ENCODE data around the gene BCL11B.
A peak's percentile ranks its signal among the peaks of the same experiment; 100 is the strongest.

BCL11B gene

DNA sequence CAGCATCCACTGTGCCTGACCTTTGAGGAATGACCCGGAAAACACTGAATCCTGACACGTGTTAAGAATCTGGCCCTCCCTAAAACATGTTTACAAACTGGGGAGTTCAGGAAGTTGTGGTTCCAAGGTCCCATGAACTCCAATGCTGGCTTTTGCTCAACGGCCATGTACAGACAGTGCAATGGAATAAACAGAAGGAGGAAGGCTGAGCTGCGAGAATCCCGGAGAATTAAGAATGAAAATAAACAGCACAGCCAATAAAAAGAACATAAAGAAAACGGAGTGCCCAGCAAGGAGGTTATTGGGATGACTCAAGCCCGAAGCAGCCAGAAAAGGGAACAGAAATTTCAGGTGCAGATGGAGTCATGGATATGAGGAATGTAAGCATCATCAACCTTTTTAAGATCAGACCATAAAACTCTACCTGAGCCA, 32.3 kb downstream of the BCL11B start:
- no peak for TF ChIP-seq SUZ12 (IDR thresholded peaks at IDR 0.05)
- TF ChIP-seq, protein P1, sequence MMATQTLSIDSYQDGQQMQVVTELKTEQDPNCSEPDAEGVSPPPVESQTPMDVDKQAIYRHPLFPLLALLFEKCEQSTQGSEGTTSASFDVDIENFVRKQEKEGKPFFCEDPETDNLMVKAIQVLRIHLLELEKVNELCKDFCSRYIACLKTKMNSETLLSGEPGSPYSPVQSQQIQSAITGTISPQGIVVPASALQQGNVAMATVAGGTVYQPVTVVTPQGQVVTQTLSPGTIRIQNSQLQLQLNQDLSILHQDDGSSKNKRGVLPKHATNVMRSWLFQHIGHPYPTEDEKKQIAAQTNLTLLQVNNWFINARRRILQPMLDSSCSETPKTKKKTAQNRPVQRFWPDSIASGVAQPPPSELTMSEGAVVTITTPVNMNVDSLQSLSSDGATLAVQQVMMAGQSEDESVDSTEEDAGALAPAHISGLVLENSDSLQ (IDR thresholded peaks at IDR 0.05) = no peak
- POLR2A ChIA-PET = interaction anchor here (0.9 to 1.3 kb wide), 2 partner anchors 26 to 117 kb away, joined by 3 read pairs; no protein-coding TSS in a partner anchor
- DNase-seq (ENCODE audit: extremely low spot score) = no peak
- CTCF ChIA-PET = interaction anchor here (0.9 kb wide), 1 partner anchor 15 kb away, joined by 3 read pairs; no protein-coding TSS in a partner anchor

DNA sequence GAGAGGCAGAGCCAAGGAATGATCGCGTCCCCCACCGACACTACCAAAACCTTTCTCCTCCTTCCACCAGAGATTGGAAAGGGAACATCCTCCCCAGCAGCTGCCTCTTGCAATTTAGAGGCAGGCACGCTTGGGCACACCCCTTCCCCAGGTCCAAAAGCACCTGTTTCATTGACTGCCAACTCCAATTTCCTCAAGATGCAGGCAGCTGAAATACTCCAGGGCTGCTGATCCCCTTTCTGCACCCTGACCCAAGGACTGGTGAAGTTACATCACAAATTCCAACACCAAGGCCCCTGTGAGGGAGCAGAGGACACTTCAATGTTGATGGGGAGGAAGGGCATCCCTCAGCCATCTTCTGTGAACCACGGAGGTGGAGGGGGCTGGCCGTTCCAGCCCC, 33.8 kb downstream of the BCL11B start:
- ChIA-PET CTCF (no interaction called here), POLR2A (no interaction called here)
- no peak for DNase-seq (ENCODE audit: extremely low spot score)
- TF ChIP-seq HDGF (IDR thresholded peaks at IDR 0.05; ENCODE audit: borderline replicate concordance) (no peak), ARNT (IDR thresholded peaks at IDR 0.05) (no peak), NFRKB (IDR thresholded peaks at IDR 0.05) (no peak), L3MBTL2 (conservative IDR thresholded peaks at IDR 0.05) (no peak), ZNF384 (IDR thresholded peaks at IDR 0.05) (no peak)

DNA sequence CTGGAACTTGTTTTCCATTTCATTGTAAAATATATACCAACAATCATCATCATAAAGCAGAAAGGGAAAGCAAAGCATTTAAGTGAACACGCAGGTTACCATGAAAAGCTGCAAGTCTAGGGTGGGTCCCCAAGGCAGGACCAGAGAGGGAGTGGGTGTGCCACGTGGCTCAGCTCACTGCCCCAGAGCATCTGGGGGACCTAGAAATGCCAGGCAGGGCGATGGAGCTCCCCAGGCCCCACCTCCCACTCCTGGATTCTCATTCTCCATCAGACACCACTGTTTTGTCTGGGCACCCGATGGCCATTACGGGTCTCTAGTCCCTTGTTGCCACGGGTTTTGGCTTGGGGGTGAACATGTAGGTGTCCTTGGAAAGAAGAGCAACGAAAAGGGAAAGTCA, 34.7 kb downstream of the BCL11B start:
- ChIA-PET CTCF (no interaction called here), POLR2A (no interaction called here)
- no peak for DNase-seq (ENCODE audit: extremely low spot score)
- TF ChIP-seq BHLHE40 (IDR thresholded peaks at IDR 0.05; ENCODE audit: borderline replicate concordance) = no peak
- no peak for TF ChIP-seq ZNF384 (IDR thresholded peaks at IDR 0.05)
- TF ChIP-seq FOXK2 (IDR thresholded peaks at IDR 0.05) = no peak
- TF ChIP-seq CTBP1 (IDR thresholded peaks at IDR 0.05; ENCODE audit: borderline replicate concordance) = no peak
- no peak for TF ChIP-seq FOXA1 (IDR thresholded peaks at IDR 0.05)
- no peak for TF ChIP-seq ELF4 (IDR thresholded peaks at IDR 0.05)
- TF ChIP-seq SP1 (IDR thresholded peaks at IDR 0.05) = no peak
- no peak for TF ChIP-seq HDGF (IDR thresholded peaks at IDR 0.05; ENCODE audit: borderline replicate concordance)
- TF ChIP-seq, protein P1 (IDR thresholded peaks at IDR 0.05) = no peak

DNA sequence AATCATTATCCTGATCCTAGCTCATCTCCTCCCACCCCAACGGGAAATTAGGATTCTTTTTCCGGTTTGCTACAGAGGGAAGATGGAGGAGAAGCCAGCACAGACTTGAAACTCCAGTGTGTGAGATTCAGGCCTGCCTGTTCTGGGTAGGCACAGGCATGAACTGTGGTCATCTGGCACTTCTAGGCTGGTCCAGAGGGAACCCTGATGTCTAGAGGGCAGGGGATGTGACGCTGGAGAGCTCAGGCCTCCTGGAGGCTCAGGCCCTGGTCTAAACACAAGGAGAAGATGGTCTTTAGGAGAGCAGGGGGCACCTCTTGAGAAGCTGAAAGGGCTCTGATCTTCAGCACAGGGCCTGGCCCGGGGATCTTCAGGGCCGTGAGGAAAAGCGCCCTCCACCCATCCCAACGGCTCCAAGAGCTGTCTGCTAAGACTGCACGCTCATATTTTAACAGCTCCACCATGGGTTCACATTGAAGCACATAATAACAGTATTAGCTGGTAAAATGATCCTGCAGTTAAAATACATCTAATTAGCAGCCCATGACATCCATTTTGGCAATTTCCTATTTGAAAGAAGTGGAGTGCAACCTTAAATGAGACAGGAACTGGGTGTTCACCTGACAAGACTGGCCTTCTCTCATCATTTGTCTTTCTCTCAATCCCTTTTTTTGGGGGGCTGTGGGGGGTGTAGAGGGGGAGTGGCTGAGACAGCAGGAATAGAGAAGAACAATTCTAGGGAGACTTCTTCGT, 35.4 kb downstream of the BCL11B start:
- ChIA-PET CTCF (no interaction called here), POLR2A (no interaction called here)
- TF ChIP-seq LEF1 (IDR thresholded peaks at IDR 0.05; ENCODE audit: borderline replicate concordance) (no peak), SUZ12 (IDR thresholded peaks at IDR 0.05) (no peak), ZNF384 (IDR thresholded peaks at IDR 0.05) (no peak), HDGF (IDR thresholded peaks at IDR 0.05; ENCODE audit: borderline replicate concordance) (no peak), CTBP1 (IDR thresholded peaks at IDR 0.05; ENCODE audit: borderline replicate concordance) (no peak), L3MBTL2 (conservative IDR thresholded peaks at IDR 0.05) (no peak), FOXM1 (IDR thresholded peaks at IDR 0.05; ENCODE audit: borderline replicate concordance) (no peak), BHLHE40 (IDR thresholded peaks at IDR 0.05; ENCODE audit: borderline replicate concordance) (no peak), SP1 (IDR thresholded peaks at IDR 0.05) (no peak), TARDBP (IDR thresholded peaks at IDR 0.05) (no peak)
- TF ChIP-seq, protein P1 (IDR thresholded peaks at IDR 0.05) = no peak
- no peak for DNase-seq (ENCODE audit: extremely low spot score)

DNA sequence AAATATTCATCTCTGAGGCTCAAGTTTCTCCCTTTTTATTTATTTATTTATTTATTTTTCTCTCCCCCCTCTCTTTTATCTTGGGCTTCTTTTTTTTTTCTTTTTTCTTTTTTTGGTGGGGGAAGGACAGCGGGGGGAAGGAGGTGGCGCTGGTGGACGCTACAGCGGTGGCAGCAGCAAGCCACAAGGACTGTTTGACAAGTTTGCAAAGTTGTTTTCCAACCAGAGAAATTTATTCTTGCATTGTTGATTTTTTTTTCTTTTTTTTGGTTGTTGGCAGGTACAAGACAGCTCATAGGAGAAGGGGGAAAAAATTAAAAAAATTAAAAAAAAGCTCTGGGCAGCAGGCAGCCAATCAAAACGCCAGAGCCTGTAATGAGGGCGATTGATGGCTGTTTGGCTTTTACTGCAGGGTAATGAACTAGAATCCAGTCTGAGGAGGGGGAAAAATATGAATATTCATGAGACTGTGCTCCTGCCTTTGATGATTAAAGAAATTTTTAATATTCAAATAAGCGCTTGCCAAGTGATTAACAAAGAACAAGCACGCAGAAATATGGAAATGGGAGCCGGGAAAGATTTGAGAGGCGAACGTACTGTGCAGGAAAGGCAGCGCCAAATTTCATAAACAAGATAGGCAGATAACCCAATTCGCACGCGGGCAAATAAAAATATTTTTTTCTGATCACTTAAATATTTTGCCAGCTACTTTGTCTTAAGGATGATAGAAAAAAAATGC, 36.2 kb downstream of the BCL11B start:
- ChIA-PET CTCF (interaction anchor here (0.6 kb wide), 1 partner anchor 83 kb away, joined by 3 read pairs; no protein-coding TSS in a partner anchor), POLR2A (interaction anchor here (1.4 kb wide), 1 partner anchor 10 kb away, joined by 4 read pairs; no protein-coding TSS in a partner anchor)
- no peak for DNase-seq (ENCODE audit: extremely low spot score)
- TF ChIP-seq ELF4 (IDR thresholded peaks at IDR 0.05) (no peak), SUZ12 (IDR thresholded peaks at IDR 0.05) (no peak), FOXA1 (IDR thresholded peaks at IDR 0.05) (no peak), BHLHE40 (IDR thresholded peaks at IDR 0.05; ENCODE audit: borderline replicate concordance) (no peak), ZNF384 (IDR thresholded peaks at IDR 0.05) (peak; percentile 43; the same call in 1 of the 2 replicates), ARNT (IDR thresholded peaks at IDR 0.05) (no peak), SP1 (IDR thresholded peaks at IDR 0.05) (no peak)

DNA sequence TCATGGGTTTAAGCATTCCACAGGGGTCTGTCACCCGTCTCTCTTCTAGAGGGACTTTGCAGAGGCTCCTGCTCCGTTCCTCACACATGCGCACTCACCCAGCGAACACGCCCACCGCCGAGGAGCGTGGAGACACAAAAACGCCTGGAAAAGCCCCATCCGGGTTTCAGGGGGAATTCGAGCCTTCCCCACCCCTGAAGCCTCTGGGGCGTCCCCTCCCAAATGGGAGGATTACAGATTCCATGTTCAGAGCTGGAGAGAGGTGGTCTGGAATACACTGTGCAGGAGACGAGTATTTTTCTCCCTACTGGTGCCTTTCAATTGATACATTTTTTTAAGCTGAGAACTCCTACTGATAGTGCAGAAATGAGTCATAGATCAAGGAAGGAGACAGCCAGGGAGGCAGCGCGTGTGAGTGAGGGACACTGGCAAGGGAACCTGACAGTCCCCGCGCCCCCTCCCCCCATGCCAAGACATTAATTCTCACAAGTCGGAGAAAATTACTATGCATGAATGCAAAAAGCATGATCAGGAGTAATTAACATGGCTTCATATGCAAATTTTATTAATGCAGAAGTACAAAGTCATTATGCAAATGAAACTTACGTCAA, 36.9 kb downstream of the BCL11B start:
- ChIA-PET CTCF (interaction anchor here (0.7 kb wide), 1 partner anchor 30 kb away, joined by 3 read pairs; no protein-coding TSS in a partner anchor), POLR2A (interaction anchor here (0.9 to 1.4 kb wide), 2 partner anchors 11 to 56 kb away, joined by 3 to 4 read pairs; no protein-coding TSS in a partner anchor)
- peak; percentile 56 for DNase-seq (ENCODE audit: extremely low spot score)

More for the DNA sequence above, 36.9 kb downstream of the BCL11B start:
- TF ChIP-seq ZNF384 (IDR thresholded peaks at IDR 0.05) = no peak; the same call in 1 of the 2 replicates
- TF ChIP-seq FOXM1 (IDR thresholded peaks at IDR 0.05; ENCODE audit: borderline replicate concordance) = no peak
- TF ChIP-seq, protein P1 (IDR thresholded peaks at IDR 0.05) = peak; percentile 82
- TF ChIP-seq LEF1 (IDR thresholded peaks at IDR 0.05; ENCODE audit: borderline replicate concordance) = no peak

Data from HEK293T (cell line).